Activated CD8-positive, alpha-beta memory T cell treated with anti-CD3 and anti-CD28 coated beads, Interleukin-2, amount 10 ng/mL, durations not matched to agents 7 days and 5 days (primary cell): Measurements from ENCODE around the gene FN1. TPM values are rescaled to one million over a fixed set of nuclear protein-coding genes. Genes with fewer than 3 reads are reported as not detected.

Experiments
- ATAC-seq: fragments of 150-1000 bp; cut with Tn5 transposase; one replicate; pipeline ENCODE4 v1.10.0; 2021; ENCODE audit warnings: moderate library complexity
- CTCF ChIA-PET: fragments of 350-600 bp; sonication (Branson Sonifier 250); formaldehyde crosslinking; loops from one replicate; lab custom pipeline; 2021; ENCODE audit warnings: antibody characterized with exemption; lab: Charles Lee
- DNase-seq: peaks from one replicate; pipeline ENCODE4 v3.0.0-alpha.2; 2020
- H3K27ac Mint-ChIP-seq: one replicate; pipeline ENCODE4 v1.8.0; 2021; ENCODE audit warnings: mild to moderate bottlenecking, mixed read lengths
- H3K27me3 Mint-ChIP-seq: one replicate; pipeline ENCODE4 v1.8.0; 2021; ENCODE audit warnings: mixed read lengths
- H3K36me3 Mint-ChIP-seq: one replicate; pipeline ENCODE4 v1.8.0; 2021; ENCODE audit warnings: mild to moderate bottlenecking, mixed read lengths
- H3K4me1 Mint-ChIP-seq: one replicate; pipeline ENCODE4 v1.8.0; 2021; ENCODE audit warnings: mixed read lengths
- H3K4me3 Mint-ChIP-seq: one replicate; pipeline ENCODE4 v1.8.0; 2021; ENCODE audit warnings: mild to moderate bottlenecking, moderate library complexity, mixed read lengths
- H3K9me3 Mint-ChIP-seq: one replicate; pipeline ENCODE4 v1.8.0; 2022; ENCODE audit warnings: low read depth, mixed read lengths
- total RNA-seq, 2 experiments: library from RNA; stranded (reverse); gene quantifications; one replicate each; pipeline ENCODE4 v1.2.3, GENCODE V29; 2021

Gene FN1
- total RNA-seq = 1 to 10 TPM in 1 of 2 experiments, under 1 TPM in 1; 0.70 to 2.5 TPM

GRCh38 chr2:215435870-215436704 is at the start of gene FN1:
FN1 (minus strand) TSS chr2:215436068; CDS start chr2:215435802, 266 bp downstream.
- H3K9me3 Mint-ChIP-seq = no peaks in the 10 kb centered on the region
- DNase-seq (peak; percentile 77), ATAC-seq (peak; percentile 82)
- H3K4me3 Mint-ChIP-seq = peak within 1 kb of the TSS; percentile 72
- peaks cover 80% of the 10 kb centered on the region for H3K27me3 Mint-ChIP-seq
- peaks cover 20% of the 10 kb centered on the region for H3K4me1 Mint-ChIP-seq
- no peaks in the 10 kb centered on the region for H3K36me3 Mint-ChIP-seq
- CTCF ChIA-PET = no interaction called here
- no peak within 1 kb of the TSS for H3K27ac Mint-ChIP-seq

- CTCF ChIA-PET = no interaction called here
- Mint-ChIP-seq H3K4me1 (no peaks in the 10 kb centered on the region), H3K4me3 (no peak overlapping the region), H3K27me3 (peaks cover 5% of the 10 kb centered on the region), H3K9me3 (no peaks in the 10 kb centered on the region), H3K27ac (no peak overlapping the region), H3K36me3 (no peaks in the 10 kb centered on the region)
- DNase-seq = no peak
- no peak for ATAC-seq
Observed at GRCh38 chr2:215485032-215485431, 49.2 kb upstream of the FN1 start.

- DNase-seq (no peak), ATAC-seq (no peak)
- CTCF ChIA-PET = no interaction called here
- Mint-ChIP-seq H3K36me3 (no peaks in the 10 kb centered on the region), H3K9me3 (no peaks in the 10 kb centered on the region), H3K4me3 (no peak overlapping the region), H3K27me3 (peaks cover 7% of the 10 kb centered on the region), H3K4me1 (no peaks in the 10 kb centered on the region), H3K27ac (no peak overlapping the region)
Observed at GRCh38 chr2:215484570-215484969, 48.7 kb upstream of the FN1 start.

GRCh38 chr2:215483431-215483830 is 47.6 kb upstream of the FN1 start:
- DNase-seq (no peak), ATAC-seq (no peak)
- no peaks in the 10 kb centered on the region for H3K9me3 Mint-ChIP-seq
- no peak overlapping the region for H3K4me3 Mint-ChIP-seq
- CTCF ChIA-PET = no interaction called here
- H3K27ac Mint-ChIP-seq = no peak overlapping the region
- no peaks in the 10 kb centered on the region for H3K4me1 Mint-ChIP-seq
- peaks cover 9% of the 10 kb centered on the region for H3K27me3 Mint-ChIP-seq
- no peaks in the 10 kb centered on the region for H3K36me3 Mint-ChIP-seq

GRCh38 chr2:215479536-215480240 is 43.8 kb upstream of the FN1 start:
- ATAC-seq (no peak), DNase-seq (no peak)
- no peak overlapping the region for H3K4me3 Mint-ChIP-seq
- H3K36me3 Mint-ChIP-seq = no peaks in the 10 kb centered on the region
- CTCF ChIA-PET = no interaction called here
- H3K27ac Mint-ChIP-seq = no peak overlapping the region
- peaks cover 9% of the 10 kb centered on the region for H3K27me3 Mint-ChIP-seq
- H3K9me3 Mint-ChIP-seq = no peaks in the 10 kb centered on the region
- no peaks in the 10 kb centered on the region for H3K4me1 Mint-ChIP-seq

GRCh38 chr2:215479121-215479520 is 43.3 kb upstream of the FN1 start:
- Mint-ChIP-seq H3K4me3 (no peak overlapping the region), H3K27ac (no peak overlapping the region), H3K27me3 (peaks cover 9% of the 10 kb centered on the region), H3K9me3 (no peaks in the 10 kb centered on the region), H3K4me1 (no peaks in the 10 kb centered on the region), H3K36me3 (no peaks in the 10 kb centered on the region)
- no peak for DNase-seq
- no peak for ATAC-seq
- CTCF ChIA-PET = no interaction called here

- Mint-ChIP-seq H3K9me3 (no peaks in the 10 kb centered on the region), H3K36me3 (no peaks in the 10 kb centered on the region), H3K27me3 (peaks cover 10% of the 10 kb centered on the region), H3K27ac (no peak overlapping the region), H3K4me3 (no peak overlapping the region), H3K4me1 (no peaks in the 10 kb centered on the region)
- DNase-seq (no peak), ATAC-seq (no peak)
- CTCF ChIA-PET = no interaction called here
Observed at GRCh38 chr2:215476424-215476823, 40.6 kb upstream of the FN1 start.

GRCh38 chr2:215466097-215466909 is 30.4 kb upstream of the FN1 start:
- Mint-ChIP-seq H3K4me1 (no peaks in the 10 kb centered on the region), H3K27ac (no peak overlapping the region), H3K9me3 (no peaks in the 10 kb centered on the region), H3K27me3 (peaks cover 7% of the 10 kb centered on the region), H3K4me3 (no peak overlapping the region), H3K36me3 (no peaks in the 10 kb centered on the region)
- no peak for ATAC-seq
- CTCF ChIA-PET = interaction anchor here (1.5 kb wide), 1 partner anchor 12 kb away, joined by 4 read pairs; no protein-coding TSS in a partner anchor
- DNase-seq = no peak

- CTCF ChIA-PET = interaction anchor here (1.5 kb wide), 1 partner anchor 11 kb away, joined by 4 read pairs; no protein-coding TSS in a partner anchor
- ATAC-seq (no peak), DNase-seq (no peak)
- Mint-ChIP-seq H3K4me1 (no peaks in the 10 kb centered on the region), H3K36me3 (no peaks in the 10 kb centered on the region), H3K27ac (no peak overlapping the region), H3K4me3 (no peak overlapping the region), H3K9me3 (no peaks in the 10 kb centered on the region), H3K27me3 (peaks cover 15% of the 10 kb centered on the region)
Observed at GRCh38 chr2:215465256-215465655, 29.4 kb upstream of the FN1 start.

- Mint-ChIP-seq H3K4me1 (no peaks in the 10 kb centered on the region), H3K4me3 (no peak overlapping the region)
Observed at GRCh38 chr2:215461836-215462532, 26.1 kb upstream of the FN1 start.

GRCh38 chr2:215460682-215461382 is 25.0 kb upstream of the FN1 start:
- Mint-ChIP-seq H3K4me1 (no peaks in the 10 kb centered on the region), H3K27ac (no peak overlapping the region), H3K27me3 (peaks cover 10% of the 10 kb centered on the region), H3K4me3 (no peak overlapping the region), H3K36me3 (no peaks in the 10 kb centered on the region), H3K9me3 (no peaks in the 10 kb centered on the region)
- ATAC-seq (no peak), DNase-seq (no peak)
- CTCF ChIA-PET = no interaction called here

More at GRCh38 chr2:215461836-215462532, 26.1 kb upstream of the FN1 start:
- Mint-ChIP-seq H3K36me3 (no peaks in the 10 kb centered on the region), H3K27ac (no peak overlapping the region), H3K9me3 (no peaks in the 10 kb centered on the region), H3K27me3 (peaks cover 13% of the 10 kb centered on the region)
- ATAC-seq (no peak), DNase-seq (no peak)
- CTCF ChIA-PET = no interaction called here

GRCh38 chr2:215455958-215456357 is 20.1 kb upstream of the FN1 start:
- Mint-ChIP-seq H3K9me3 (no peaks in the 10 kb centered on the region), H3K27ac (no peak overlapping the region), H3K4me1 (no peaks in the 10 kb centered on the region), H3K27me3 (peaks cover 21% of the 10 kb centered on the region), H3K4me3 (no peak overlapping the region), H3K36me3 (no peaks in the 10 kb centered on the region)
- CTCF ChIA-PET = no interaction called here
- DNase-seq = no peak
- no peak for ATAC-seq
